Breast epithelium (tissue), 3 donors: ENCODE data around the gene NRG3.

Experiments
- POLR2A ChIP-seq: fragments of 450-650 bp; IDR thresholded peaks from one replicate; pipeline ENCODE4 v1.6.1; 2016; ENCODE audit warnings: antibody characterized with exemption, mild to moderate bottlenecking, moderate library complexity
- POLR2AphosphoS5 ChIP-seq, 3 donors: sonication (generic); formaldehyde crosslinking; IDR thresholded peaks; one replicate each; pipeline ENCODE4 v1.6.1; 2017; ENCODE audit warnings: antibody characterized with exemption in 3 of 3
- TF ChIP-seq, protein P1 (sequence below), 3 donors: fragments of 450-650 bp; IDR thresholded peaks; one replicate each; pipeline ENCODE4 v1.5.1; 2016 to 2017; ENCODE audit warnings: antibody characterized with exemption in 3 of 3, mild to moderate bottlenecking in 3 of 3, moderate library complexity in 3 of 3

GRCh38 chr10:81884856-81885255 lies 9.9 kb downstream of the NRG3 start:
- TF ChIP-seq, protein P1, sequence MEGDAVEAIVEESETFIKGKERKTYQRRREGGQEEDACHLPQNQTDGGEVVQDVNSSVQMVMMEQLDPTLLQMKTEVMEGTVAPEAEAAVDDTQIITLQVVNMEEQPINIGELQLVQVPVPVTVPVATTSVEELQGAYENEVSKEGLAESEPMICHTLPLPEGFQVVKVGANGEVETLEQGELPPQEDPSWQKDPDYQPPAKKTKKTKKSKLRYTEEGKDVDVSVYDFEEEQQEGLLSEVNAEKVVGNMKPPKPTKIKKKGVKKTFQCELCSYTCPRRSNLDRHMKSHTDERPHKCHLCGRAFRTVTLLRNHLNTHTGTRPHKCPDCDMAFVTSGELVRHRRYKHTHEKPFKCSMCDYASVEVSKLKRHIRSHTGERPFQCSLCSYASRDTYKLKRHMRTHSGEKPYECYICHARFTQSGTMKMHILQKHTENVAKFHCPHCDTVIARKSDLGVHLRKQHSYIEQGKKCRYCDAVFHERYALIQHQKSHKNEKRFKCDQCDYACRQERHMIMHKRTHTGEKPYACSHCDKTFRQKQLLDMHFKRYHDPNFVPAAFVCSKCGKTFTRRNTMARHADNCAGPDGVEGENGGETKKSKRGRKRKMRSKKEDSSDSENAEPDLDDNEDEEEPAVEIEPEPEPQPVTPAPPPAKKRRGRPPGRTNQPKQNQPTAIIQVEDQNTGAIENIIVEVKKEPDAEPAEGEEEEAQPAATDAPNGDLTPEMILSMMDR (IDR thresholded peaks at IDR 0.05), result no peak
- no peak for TF ChIP-seq POLR2A
- TF ChIP-seq POLR2AphosphoS5 (IDR thresholded peaks at IDR 0.05), result no peak
